Activated CD4-positive, alpha-beta memory T cell treated with anti-CD3 and anti-CD28 coated beads for 36 hours (primary cell): ENCODE measurements around the gene TRABD2B. TPM values are rescaled to one million over a fixed set of nuclear protein-coding genes. Genes with fewer than 3 reads are reported as not detected.

Experiments
- CTCF ChIA-PET: fragments of 350-600 bp; sonication (Branson Sonifier 250); formaldehyde crosslinking; loops from one replicate; lab custom pipeline; 2021; ENCODE audit warnings: antibody characterized with exemption, inconsistent platforms; lab: Charles Lee
- POLR2A ChIA-PET: fragments of 350-600 bp; sonication (Branson Sonifier 250); formaldehyde crosslinking; loops from one replicate; lab custom pipeline; 2021; ENCODE audit warnings: antibody characterized with exemption; lab: Charles Lee
- DNase-seq: peaks from one replicate; pipeline ENCODE4 v3.0.0-alpha.2; 2020
- H3K27ac Mint-ChIP-seq: one replicate; pipeline ENCODE4 v1.8.0; 2021; ENCODE audit warnings: mixed read lengths
- H3K27me3 Mint-ChIP-seq: one replicate; pipeline ENCODE4 v1.8.0; 2021; ENCODE audit warnings: mixed read lengths
- H3K36me3 Mint-ChIP-seq: one replicate; pipeline ENCODE4 v1.8.0; 2021; ENCODE audit warnings: mixed read lengths
- H3K4me1 Mint-ChIP-seq: one replicate; pipeline ENCODE4 v1.8.0; 2021; ENCODE audit warnings: low read depth, mixed read lengths
- H3K4me3 Mint-ChIP-seq: one replicate; pipeline ENCODE4 v1.8.0; 2021; ENCODE audit warnings: mild to moderate bottlenecking, mixed read lengths
- H3K9me3 Mint-ChIP-seq: one replicate; pipeline ENCODE4 v1.8.0; 2021; ENCODE audit warnings: mixed read lengths
- intact Hi-C: fragments of 100-400 bp; cut with micrococcal nuclease; formaldehyde crosslinking; loops from one replicate; pipeline ENCODE4 v1.15.1; 2023
- total RNA-seq, 2 experiments: library from RNA; stranded (reverse); gene quantifications; one replicate each; pipeline ENCODE4 v1.2.3, GENCODE V29; 2021

Gene TRABD2B
- total RNA-seq, 2 experiments from 2014 or later, result not detected

GRCh38 chr1:47906009-47906432 lies 91.2 kb downstream of the TRABD2B start:
- H3K36me3 Mint-ChIP-seq, result no peaks in the 10 kb centered on the region
- ChIA-PET CTCF (interaction anchor here (0.6 kb wide), 1 partner anchor 1376 kb away, joined by 3 read pairs; no protein-coding TSS in a partner anchor), POLR2A (no interaction called here)
- H3K9me3 Mint-ChIP-seq, result no peaks in the 10 kb centered on the region
- no peak overlapping the region for H3K27ac Mint-ChIP-seq
- peaks cover 5% of the 10 kb centered on the region for H3K27me3 Mint-ChIP-seq
- no peak for DNase-seq
- no peaks in the 10 kb centered on the region for H3K4me1 Mint-ChIP-seq
- intact Hi-C loops, result no loop called here
- no peak overlapping the region for H3K4me3 Mint-ChIP-seq

DNA sequence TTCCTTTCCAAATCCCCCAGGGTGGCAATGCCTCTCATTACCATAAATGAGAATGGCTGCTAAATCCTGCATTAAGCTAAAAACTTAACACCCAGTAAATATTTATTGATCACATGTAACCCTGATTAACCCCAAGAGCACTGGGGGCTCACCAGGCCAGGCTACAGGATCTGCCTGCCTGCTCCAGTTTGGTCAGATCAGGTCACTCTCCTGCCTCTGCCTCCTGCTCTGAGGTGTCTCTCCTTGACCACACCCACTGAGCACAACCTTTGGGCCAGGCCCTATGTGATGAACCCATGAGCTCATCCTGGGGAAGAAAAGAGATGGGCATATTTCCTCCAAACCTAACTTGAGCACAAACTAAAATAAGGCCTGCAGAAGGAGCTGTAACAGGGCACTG lies 93.5 kb downstream of the TRABD2B start:
- no peaks in the 10 kb centered on the region for H3K4me1 Mint-ChIP-seq
- no peaks in the 10 kb centered on the region for H3K36me3 Mint-ChIP-seq
- no peak overlapping the region for H3K27ac Mint-ChIP-seq
- intact Hi-C loops, result no loop called here
- ChIA-PET CTCF (no interaction called here), POLR2A (no interaction called here)
- peaks cover 5% of the 10 kb centered on the region for H3K27me3 Mint-ChIP-seq
- no peak for DNase-seq
- H3K9me3 Mint-ChIP-seq, result no peaks in the 10 kb centered on the region
- no peak overlapping the region for H3K4me3 Mint-ChIP-seq

GRCh38 chr1:47901001-47901575 lies 96.1 kb downstream of the TRABD2B start:
- peaks cover 1% of the 10 kb centered on the region for H3K27me3 Mint-ChIP-seq
- H3K36me3 Mint-ChIP-seq, result no peaks in the 10 kb centered on the region
- H3K27ac Mint-ChIP-seq, result no peak overlapping the region
- no peak overlapping the region for H3K4me3 Mint-ChIP-seq
- intact Hi-C loops, result no loop called here
- DNase-seq, result no peak
- ChIA-PET POLR2A (no interaction called here), CTCF (no interaction called here)
- H3K4me1 Mint-ChIP-seq, result no peaks in the 10 kb centered on the region
- H3K9me3 Mint-ChIP-seq, result no peaks in the 10 kb centered on the region

GRCh38 chr1:47898133-47898845 lies 98.9 kb downstream of the TRABD2B start:
- ChIA-PET POLR2A (no interaction called here), CTCF (no interaction called here)
- Mint-ChIP-seq H3K36me3 (no peaks in the 10 kb centered on the region), H3K27ac (no peak overlapping the region), H3K4me3 (no peak overlapping the region), H3K4me1 (no peaks in the 10 kb centered on the region), H3K27me3 (no peaks in the 10 kb centered on the region), H3K9me3 (no peaks in the 10 kb centered on the region)
- intact Hi-C loops, result no loop called here
- no peak for DNase-seq

GRCh38 chr1:47895279-47896125 lies 101.7 kb downstream of the TRABD2B start:
- ChIA-PET POLR2A (no interaction called here), CTCF (no interaction called here)
- H3K36me3 Mint-ChIP-seq, result no peaks in the 10 kb centered on the region
- H3K9me3 Mint-ChIP-seq, result no peaks in the 10 kb centered on the region
- no peak for DNase-seq
- no peaks in the 10 kb centered on the region for H3K4me1 Mint-ChIP-seq
- intact Hi-C loops, result no loop called here
- H3K4me3 Mint-ChIP-seq, result no peak overlapping the region
- no peaks in the 10 kb centered on the region for H3K27me3 Mint-ChIP-seq
- H3K27ac Mint-ChIP-seq, result no peak overlapping the region

DNA sequence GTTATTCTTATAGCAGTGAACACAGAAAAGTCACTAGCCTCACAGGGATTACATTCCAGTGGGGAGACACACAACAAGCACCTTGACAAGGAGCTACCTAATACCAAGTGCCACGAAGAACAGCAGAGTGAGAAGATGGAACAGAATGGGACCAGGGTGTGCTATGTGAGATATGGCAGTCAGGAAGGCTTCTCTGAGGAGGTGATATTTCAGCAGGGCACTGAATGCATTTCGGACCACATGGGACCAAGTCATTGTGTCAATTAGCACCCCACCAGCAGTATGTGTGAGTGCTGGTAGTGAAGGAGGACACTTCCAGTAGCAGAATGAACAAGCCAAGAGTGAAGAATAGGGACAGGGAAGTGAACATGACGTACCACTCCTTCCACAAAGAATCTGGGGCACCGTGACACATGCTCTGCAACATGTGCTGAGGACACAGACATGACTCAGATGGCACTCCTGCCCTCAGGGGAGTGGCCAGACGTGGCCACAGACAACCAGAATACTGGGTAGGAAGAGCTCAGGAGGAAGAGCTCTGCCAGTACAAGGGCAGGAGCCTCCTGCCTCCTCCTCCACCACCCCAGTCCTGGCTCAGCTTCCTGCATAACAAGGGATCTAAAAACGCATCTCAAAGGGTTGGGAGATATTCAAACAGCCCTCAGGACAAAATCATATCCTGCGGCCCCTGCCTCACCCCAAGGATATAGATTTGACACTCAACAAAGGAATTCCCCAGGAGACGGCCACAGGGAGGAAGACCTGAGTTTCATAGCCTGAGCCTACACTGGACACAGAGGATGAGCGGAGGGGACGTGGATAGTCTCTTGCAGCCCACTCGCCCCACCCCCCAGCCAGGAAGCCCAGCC lies 102.5 kb downstream of the TRABD2B start:
- no peaks in the 10 kb centered on the region for H3K27me3 Mint-ChIP-seq
- intact Hi-C loops, result no loop called here
- DNase-seq, result no peak
- no peaks in the 10 kb centered on the region for H3K9me3 Mint-ChIP-seq
- H3K4me1 Mint-ChIP-seq, result no peaks in the 10 kb centered on the region
- ChIA-PET CTCF (no interaction called here), POLR2A (no interaction called here)
- H3K27ac Mint-ChIP-seq, result no peak overlapping the region
- no peaks in the 10 kb centered on the region for H3K36me3 Mint-ChIP-seq
- H3K4me3 Mint-ChIP-seq, result no peak overlapping the region

GRCh38 chr1:47893412-47893811 lies 103.8 kb downstream of the TRABD2B start:
- ChIA-PET POLR2A (no interaction called here), CTCF (no interaction called here)
- Mint-ChIP-seq H3K9me3 (no peaks in the 10 kb centered on the region), H3K27ac (no peak overlapping the region), H3K4me3 (no peak overlapping the region), H3K36me3 (no peaks in the 10 kb centered on the region), H3K27me3 (peaks cover 2% of the 10 kb centered on the region), H3K4me1 (no peaks in the 10 kb centered on the region)
- intact Hi-C loops, result no loop called here
- DNase-seq, result no peak

DNA sequence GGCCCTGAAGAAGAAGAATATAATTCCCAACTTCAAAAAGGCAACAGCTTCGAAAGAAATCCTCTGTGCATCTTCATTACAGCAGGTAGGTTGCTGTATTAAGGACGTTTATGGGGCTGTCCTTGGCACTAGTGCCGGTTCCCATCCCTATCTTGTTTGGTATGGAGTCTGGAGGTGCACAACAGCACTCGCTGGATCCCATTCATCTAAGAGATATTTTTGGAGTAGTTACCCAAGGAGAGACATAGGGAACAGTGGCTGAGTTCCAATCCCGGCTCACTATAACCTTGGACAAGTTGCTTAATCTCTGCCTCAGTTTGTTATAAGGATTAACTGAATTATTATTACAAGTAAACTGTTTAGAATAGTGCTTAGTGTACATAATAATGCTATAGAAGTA lies 106.4 kb downstream of the TRABD2B start:
- no peak overlapping the region for H3K4me3 Mint-ChIP-seq
- intact Hi-C loops, result no loop called here

GRCh38 chr1:47888294-47888629 lies 108.9 kb downstream of the TRABD2B start:
- no peaks in the 10 kb centered on the region for H3K36me3 Mint-ChIP-seq
- no peak for DNase-seq
- H3K4me3 Mint-ChIP-seq, result no peak overlapping the region
- intact Hi-C loops, result no loop called here
- H3K4me1 Mint-ChIP-seq, result no peaks in the 10 kb centered on the region
- H3K9me3 Mint-ChIP-seq, result no peaks in the 10 kb centered on the region
- ChIA-PET CTCF (no interaction called here), POLR2A (no interaction called here)
- peaks cover 4% of the 10 kb centered on the region for H3K27me3 Mint-ChIP-seq
- H3K27ac Mint-ChIP-seq, result no peak overlapping the region

More for the DNA sequence above, 106.4 kb downstream of the TRABD2B start:
- Mint-ChIP-seq H3K9me3 (no peaks in the 10 kb centered on the region), H3K4me1 (no peaks in the 10 kb centered on the region), H3K27me3 (peaks cover 4% of the 10 kb centered on the region), H3K36me3 (no peaks in the 10 kb centered on the region), H3K27ac (no peak overlapping the region)
- no peak for DNase-seq
- POLR2A ChIA-PET, result no interaction called here
- CTCF ChIA-PET, result no interaction called here

GRCh38 chr1:47887475-47888293 lies 109.5 kb downstream of the TRABD2B start:
- no peak for DNase-seq
- Mint-ChIP-seq H3K27ac (no peak overlapping the region), H3K9me3 (no peaks in the 10 kb centered on the region), H3K4me1 (no peaks in the 10 kb centered on the region), H3K27me3 (peaks cover 4% of the 10 kb centered on the region), H3K36me3 (no peaks in the 10 kb centered on the region), H3K4me3 (no peak overlapping the region)
- intact Hi-C loops, result no loop called here
- ChIA-PET POLR2A (no interaction called here), CTCF (no interaction called here)

GRCh38 chr1:47887060-47887459 lies 110.1 kb downstream of the TRABD2B start:
- ChIA-PET CTCF (no interaction called here), POLR2A (no interaction called here)
- H3K27me3 Mint-ChIP-seq, result peaks cover 4% of the 10 kb centered on the region

More at GRCh38 chr1:47887060-47887459, 110.1 kb downstream of the TRABD2B start:
- Mint-ChIP-seq H3K27ac (no peak overlapping the region), H3K4me3 (no peak overlapping the region), H3K36me3 (no peaks in the 10 kb centered on the region), H3K9me3 (no peaks in the 10 kb centered on the region), H3K4me1 (no peaks in the 10 kb centered on the region)
- DNase-seq, result no peak
- intact Hi-C loops, result no loop called here
